ENCODE measurements around the gene TICRR.

TICRR gene

DNA sequence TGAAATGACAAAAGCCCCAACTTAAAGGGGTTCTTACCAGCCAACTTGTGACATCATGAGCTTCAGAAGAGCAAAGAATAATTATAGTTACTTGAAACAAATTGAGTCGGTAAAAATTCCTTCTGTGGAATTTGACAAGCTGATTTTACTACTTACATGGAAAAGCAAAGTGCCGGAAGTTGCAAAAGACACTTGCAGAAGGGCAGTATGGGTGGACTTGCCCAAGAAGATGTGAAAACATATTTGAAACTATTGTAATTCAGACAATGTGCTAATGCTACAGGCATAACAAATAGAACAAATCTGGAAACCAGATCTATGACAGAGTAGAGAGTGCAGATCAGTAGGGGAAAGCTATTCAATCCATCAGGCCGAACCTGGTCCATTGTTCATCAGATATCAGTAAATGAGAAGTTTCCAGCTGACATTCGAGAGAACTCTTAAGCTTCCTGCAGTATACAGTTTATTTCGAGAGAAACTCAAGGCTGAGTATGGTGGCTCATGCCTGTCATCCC lies 82.5 kb downstream of the TICRR start:
- in situ Hi-C loops (cut with MboI; ENCODE audit: low sequenced_read_pairs, unreplicated experiment), result no loop called here
- no peak for DNase-seq (ENCODE audit: low spot score)

DNA sequence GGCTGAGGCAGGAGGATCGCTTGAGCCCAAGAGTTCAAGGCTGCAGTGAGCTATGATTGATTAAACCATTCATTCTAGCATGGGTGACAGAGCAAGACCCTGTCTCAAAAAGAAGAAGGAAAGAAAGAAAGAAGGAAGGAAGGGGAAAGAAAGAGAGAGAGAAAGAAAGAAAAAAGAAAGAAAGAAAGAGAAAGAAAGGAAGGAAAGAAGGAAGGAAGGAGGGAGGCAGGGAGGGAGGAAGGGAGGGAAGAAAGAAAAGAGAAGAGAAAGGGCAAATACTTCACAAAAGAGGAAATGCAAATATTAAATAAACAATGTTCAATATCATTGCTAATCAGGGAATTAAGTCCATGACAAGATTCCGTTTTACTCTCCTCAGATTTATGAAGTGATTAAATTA lies 84.0 kb downstream of the TICRR start:
- TF ChIP-seq, protein P1, sequence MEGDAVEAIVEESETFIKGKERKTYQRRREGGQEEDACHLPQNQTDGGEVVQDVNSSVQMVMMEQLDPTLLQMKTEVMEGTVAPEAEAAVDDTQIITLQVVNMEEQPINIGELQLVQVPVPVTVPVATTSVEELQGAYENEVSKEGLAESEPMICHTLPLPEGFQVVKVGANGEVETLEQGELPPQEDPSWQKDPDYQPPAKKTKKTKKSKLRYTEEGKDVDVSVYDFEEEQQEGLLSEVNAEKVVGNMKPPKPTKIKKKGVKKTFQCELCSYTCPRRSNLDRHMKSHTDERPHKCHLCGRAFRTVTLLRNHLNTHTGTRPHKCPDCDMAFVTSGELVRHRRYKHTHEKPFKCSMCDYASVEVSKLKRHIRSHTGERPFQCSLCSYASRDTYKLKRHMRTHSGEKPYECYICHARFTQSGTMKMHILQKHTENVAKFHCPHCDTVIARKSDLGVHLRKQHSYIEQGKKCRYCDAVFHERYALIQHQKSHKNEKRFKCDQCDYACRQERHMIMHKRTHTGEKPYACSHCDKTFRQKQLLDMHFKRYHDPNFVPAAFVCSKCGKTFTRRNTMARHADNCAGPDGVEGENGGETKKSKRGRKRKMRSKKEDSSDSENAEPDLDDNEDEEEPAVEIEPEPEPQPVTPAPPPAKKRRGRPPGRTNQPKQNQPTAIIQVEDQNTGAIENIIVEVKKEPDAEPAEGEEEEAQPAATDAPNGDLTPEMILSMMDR (IDR thresholded peaks at IDR 0.05; ENCODE audit: borderline replicate concordance, control extremely low read depth, extremely low read depth, insufficient read depth, missing control alignments), result no peak
- in situ Hi-C loops (cut with MboI; ENCODE audit: low sequenced_read_pairs, unreplicated experiment), result no loop called here

More for the DNA sequence above, 82.5 kb downstream of the TICRR start:
- TF ChIP-seq, protein P1 (IDR thresholded peaks at IDR 0.05; ENCODE audit: borderline replicate concordance, control extremely low read depth, extremely low read depth, insufficient read depth, missing control alignments), result no peak

DNA sequence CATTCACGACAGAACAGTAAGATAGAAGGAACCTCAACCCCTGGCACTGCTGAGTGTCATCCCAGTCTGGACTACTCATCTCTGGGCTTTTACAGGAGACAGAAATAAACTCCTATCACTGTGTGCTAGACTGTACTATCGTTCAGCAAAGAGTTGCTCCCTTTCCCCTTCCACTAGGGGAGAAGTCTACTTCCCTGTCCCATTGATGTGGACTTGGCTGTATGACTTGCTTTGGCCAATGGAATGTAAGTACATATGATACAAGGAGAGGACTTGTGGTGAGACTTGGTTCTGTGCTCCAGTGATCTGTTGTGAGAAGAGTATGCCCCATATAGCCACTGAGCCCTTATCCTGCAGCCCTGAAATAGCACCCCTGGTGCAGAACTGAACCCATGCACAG lies 85.3 kb downstream of the TICRR start:
- DNase-seq (ENCODE audit: low spot score), result no peak
- in situ Hi-C loops (cut with MboI; ENCODE audit: low sequenced_read_pairs, unreplicated experiment), result no loop called here
- TF ChIP-seq, protein P1 (IDR thresholded peaks at IDR 0.05; ENCODE audit: borderline replicate concordance, control extremely low read depth, extremely low read depth, insufficient read depth, missing control alignments), result no peak

More for the DNA sequence above, 84.0 kb downstream of the TICRR start:
- no peak for DNase-seq (ENCODE audit: low spot score)

DNA sequence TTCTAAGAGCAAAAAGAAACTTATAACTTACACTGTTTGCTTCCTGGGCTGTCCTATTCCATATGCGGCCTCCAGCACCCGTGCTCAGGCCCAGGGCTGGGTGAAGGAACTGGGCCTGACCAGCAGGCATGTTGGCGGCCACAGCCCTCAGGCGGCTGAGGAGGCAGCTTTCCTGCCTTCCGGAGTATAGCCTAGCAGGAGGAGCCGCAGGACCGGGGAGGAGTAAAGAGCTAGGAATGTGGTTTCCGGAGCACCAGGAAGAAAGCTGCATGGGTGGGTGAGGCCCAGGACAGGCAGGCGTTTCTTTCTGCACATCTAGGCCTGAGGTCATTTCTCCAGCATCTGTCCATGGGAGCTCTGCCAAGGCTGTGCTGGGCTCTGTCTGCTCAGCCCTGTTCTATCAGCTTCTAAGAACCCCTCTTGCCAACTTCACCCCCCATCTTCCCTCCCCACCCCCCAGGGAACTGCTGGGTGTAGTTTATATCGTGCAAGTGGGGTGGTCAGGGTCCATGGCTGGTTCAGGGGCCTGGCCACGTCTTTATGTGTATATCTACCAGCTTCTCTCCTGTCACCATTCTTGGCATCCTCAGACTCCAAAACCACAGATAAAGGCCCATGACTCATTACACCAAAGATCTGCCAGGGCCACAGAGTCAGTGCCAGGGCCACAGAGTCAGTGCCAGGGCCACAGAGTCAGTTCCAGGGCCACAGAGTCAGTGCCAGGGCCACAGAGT lies 87.8 kb downstream of the TICRR start:
- in situ Hi-C loops (cut with MboI; ENCODE audit: low sequenced_read_pairs, unreplicated experiment), result no loop called here
- TF ChIP-seq, protein P1 (IDR thresholded peaks at IDR 0.05; ENCODE audit: borderline replicate concordance, control extremely low read depth, extremely low read depth, insufficient read depth, missing control alignments), result no peak
- DNase-seq (ENCODE audit: low spot score), result no peak

DNA sequence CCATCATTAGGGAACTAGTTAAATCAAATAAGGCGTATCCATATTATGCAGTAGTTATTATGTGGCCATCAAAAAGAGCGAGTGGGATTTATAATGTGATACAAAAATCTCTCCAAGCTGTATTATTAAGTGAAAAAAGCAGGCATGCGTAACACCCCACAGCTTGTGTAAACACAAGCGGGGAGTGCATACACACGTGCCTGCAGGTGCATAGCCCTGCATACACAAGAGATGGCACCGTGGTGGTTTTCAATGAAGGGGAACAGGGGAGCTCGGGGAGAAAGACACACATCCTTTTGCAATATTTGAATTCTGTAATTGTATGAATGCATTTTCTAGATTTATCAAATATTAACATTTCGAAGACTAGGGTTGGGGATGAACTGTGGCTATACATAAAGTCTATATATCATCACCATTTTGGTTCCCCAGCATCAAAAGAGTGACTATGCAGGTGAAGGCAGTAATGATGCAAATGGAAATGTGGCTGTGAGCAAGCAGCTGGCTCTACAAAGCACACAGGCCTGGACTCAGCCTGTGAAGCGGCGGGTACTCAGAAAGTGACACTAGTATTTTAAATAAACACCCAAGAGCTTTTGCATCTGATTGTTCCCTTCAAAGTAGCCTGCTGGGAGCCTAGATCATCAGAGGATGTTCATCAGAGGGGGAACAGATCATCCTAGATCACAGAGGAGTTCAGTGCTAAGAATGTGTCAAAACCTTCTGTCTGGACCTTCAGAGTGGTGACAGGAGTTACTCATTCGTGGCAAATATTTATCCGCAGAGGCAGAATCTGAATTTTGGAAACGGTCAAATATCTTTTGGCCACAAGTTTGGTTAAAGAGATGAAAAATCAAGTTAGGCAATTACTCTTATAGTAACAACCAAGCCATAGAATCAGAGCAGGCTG lies 89.4 kb downstream of the TICRR start:
- in situ Hi-C loops (cut with MboI; ENCODE audit: low sequenced_read_pairs, unreplicated experiment), result no loop called here
- DNase-seq (ENCODE audit: low spot score), result no peak
- TF ChIP-seq, protein P1 (IDR thresholded peaks at IDR 0.05; ENCODE audit: borderline replicate concordance, control extremely low read depth, extremely low read depth, insufficient read depth, missing control alignments), result no peak

DNA sequence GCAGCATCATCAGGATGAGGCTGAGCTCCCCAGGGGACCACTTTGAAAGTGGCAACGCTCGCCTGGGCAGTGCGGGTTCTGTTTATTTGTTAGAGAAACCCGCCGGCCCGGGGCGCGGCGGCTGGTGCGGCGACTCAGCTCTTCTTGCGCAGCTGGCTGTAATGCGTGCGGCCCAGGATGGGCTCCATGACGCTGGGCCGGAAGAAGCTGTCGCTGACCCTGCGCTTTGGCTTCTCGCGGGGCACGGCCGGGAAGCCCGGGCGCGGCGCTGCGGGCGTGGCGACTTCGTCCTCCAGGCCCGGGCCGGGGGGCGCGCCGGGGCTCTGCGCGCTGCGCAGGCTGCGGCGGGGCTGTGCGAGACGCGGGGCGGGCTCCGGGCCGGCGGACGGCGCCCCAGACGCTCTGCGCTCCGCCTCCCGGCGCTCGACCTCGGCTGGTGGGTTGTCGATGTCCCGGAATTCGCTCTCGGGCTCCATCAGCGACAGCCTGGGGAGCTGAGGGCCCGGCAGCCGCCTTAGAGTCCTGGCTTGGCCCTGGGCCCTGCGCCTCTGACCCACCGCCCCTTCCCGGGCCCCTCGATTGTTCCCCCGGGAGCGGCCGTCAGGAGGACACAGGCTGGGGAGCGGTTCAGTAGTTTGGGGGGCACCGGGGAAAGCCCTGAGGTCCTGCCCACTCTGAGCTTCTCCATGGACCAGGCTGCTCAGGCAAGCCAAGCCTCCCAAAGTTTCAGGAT lies 90.3 kb downstream of the TICRR start:
- in situ Hi-C loops (cut with MboI; ENCODE audit: low sequenced_read_pairs, unreplicated experiment), result no loop called here
- peak; percentile 79 for DNase-seq (ENCODE audit: low spot score)

More for the DNA sequence above, 90.3 kb downstream of the TICRR start:
- TF ChIP-seq, protein P1 (IDR thresholded peaks at IDR 0.05; ENCODE audit: borderline replicate concordance, control extremely low read depth, extremely low read depth, insufficient read depth, missing control alignments), result no peak

Data from GM13976 (cell line).